Melanocyte of skin (primary cell): ENCODE measurements around the gene CACNA1B. TPM values are rescaled to one million over a fixed set of nuclear protein-coding genes. Genes with fewer than 3 reads are reported as not detected.

Source experiments
- small RNA-seq, 2 donors: library from RNA; depleted of rRNA; stranded (forward); fragments of <200 nt; gene quantifications; one replicate each; pipeline ENCODE3, GENCODE V24; 2012
- total RNA-seq, 2 donors: library from RNA; depleted of rRNA; stranded (reverse); fragments of >200 nt; gene quantifications; 2 replicates each; pipeline ENCODE4 v1.2.3, GENCODE V29; 2012

Gene CACNA1B
- total RNA-seq, result under 1 TPM; under 0.01 to 0.34 TPM

DNA sequence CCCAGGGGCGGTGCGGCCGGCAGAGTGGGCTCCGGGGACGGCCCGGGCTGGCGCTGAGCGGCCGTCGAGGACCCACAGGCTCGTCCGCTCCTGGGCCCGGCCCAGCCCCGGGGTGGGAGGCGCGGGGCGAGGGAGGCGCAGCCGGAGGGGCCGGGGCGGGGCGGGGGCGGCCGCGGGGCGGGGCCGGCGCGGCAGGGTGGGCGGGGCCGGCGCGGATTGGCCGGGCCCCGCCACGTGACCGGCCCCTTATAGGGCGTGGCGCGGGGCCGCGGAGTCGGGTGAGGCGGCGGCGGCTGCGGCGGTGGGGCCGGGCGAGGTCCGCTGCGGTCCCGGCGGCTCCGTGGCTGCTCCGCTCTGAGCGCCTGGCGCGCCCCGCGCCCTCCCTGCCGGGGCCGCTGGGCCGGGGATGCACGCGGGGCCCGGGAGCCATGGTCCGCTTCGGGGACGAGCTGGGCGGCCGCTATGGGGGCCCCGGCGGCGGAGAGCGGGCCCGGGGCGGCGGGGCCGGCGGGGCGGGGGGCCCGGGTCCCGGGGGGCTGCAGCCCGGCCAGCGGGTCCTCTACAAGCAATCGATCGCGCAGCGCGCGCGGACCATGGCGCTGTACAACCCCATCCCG is at the start of gene CACNA1B:
Gene CACNA1B (plus strand): TSS at position 277 of the 617 bp plus-strand sequence. CDS start 152 bp downstream, at position 429.

Small RNAs within 50 kb of the gene (small RNA-seq; reads per million reads assigned to genes)
- gene AL591424.2, result 0 reads per million in 2 donors
- gene MIR602, result 0 reads per million in 2 donors
